ENCODE data around the gene RTKN2.

The RTKN2 gene

GRCh38 chr10:62230344-62231121, 38.1 kb downstream of the RTKN2 start:
- no peak for DNase-seq (ENCODE audit: low read depth in 2 of 2, low spot score in 1 of 2)

DNA sequence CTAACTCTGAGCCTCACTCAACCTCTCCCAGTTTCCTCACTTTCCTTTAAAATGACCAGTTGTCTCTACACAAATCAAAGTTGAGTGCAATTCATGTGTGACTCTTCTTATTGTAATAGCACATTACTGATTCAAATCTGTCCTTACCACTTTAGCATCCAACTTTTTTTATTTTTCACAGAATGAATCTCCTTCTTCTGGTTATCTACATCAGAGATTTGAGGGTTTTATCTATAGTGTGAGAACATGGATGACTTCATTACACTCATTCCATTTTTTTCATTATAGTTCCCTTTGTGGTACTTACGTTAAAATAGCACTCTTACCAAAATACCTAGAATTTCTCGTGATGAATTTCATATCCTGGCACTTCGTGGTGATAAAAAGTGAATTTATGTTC, 43.3 kb downstream of the RTKN2 start:
- no peak for DNase-seq (ENCODE audit: low read depth in 2 of 2, low spot score in 1 of 2)

DNA sequence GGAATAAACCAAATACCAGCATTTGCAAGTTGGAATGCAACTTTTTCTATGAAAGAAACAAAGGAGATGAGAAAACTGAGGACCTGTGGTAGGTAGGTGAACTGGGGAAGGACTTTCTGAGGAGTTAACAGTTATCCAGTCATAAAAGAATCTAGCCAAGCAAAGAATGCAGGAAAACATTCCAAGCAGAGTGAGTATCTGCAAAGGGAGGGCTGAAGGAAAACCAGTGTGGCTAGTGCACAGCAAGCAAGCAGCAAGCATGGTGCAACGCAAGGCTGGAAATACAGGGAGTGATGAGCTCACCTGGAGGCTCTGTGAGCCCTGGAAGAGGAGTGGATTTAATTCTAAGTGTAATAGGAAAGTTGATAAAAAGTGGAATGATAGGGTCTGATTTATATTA, 44.0 kb downstream of the RTKN2 start:
- DNase-seq (ENCODE audit: low read depth in 2 of 2, low spot score in 1 of 2) = no peak

- no peak for DNase-seq (ENCODE audit: low read depth in 2 of 2, low spot score in 1 of 2)
Observed at GRCh38 chr10:62217683-62218082, 51.0 kb downstream of the RTKN2 start.

DNA sequence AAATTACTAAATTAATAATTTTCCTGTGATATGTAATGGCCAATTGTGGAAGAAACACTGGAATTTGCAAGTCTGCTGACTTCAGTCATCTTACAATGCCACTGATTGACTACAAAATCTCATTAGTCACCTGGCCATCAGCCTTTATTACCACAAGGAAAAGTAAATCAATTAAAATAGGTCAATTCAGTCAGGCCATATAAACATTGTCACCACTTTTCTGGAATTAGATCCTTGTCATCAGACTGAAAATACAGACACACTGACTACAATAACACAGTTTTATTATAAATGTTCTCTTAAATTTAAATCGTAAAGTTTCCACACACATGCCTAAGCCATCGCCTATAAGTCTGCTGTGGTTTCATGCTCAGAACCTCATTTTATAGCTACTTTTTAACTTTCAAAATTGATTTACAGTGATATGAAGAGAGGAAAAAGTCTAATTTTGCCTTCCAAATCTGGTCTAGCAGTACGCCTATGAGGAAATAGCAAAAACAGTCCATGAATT, 54.2 kb downstream of the RTKN2 start:
- DNase-seq (ENCODE audit: low read depth in 2 of 2, low spot score in 1 of 2) = no peak

DNA sequence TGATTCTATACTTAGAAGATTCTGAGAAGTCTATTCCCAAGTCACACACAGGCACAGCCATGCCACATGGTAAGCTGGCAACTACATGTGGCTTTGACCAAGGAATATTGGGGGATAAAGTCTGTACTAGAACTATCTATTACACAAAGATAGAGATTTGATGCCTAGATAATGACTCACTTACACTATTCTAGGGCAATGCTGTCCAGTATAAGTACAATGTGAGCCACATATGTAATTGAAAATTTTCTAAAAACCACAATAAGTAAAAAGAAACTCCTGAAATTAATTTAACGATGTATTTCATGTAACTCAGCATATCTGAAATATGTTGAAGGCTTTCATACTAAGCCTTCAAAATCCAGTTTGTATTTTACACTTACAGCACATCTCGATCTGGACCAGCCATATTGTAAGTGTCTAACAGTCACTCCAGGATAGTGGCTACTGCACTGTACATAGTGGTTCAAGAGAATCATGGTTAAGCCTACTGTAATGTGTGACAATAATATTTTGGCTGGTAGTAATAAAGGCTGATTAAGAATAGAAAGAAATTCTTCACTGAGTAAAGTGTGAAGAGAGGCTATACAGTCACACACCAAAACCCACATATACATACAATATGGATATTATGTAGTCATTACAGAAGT, 62.8 kb downstream of the RTKN2 start:
- no peak for DNase-seq (ENCODE audit: low read depth in 2 of 2, low spot score in 1 of 2)

DNA sequence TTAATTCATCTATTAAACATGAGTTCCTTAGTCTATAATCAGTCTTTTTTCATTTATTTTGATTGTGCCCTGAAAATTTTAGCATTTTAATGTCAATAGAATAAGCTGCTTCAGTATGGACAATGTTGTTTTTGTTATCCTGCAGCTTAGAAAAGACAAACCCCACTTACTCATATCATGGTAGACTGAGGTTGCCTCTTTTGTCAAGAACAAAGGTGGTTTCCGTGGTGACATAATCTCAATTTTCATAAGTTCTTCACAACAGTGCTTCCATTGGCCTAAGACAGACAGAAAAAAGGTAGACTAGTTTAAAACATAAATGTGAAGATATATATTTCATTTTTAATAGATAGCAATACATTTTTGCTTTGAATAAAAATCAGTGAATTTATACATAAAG, 69.1 kb downstream of the RTKN2 start:
- DNase-seq (ENCODE audit: low read depth in 2 of 2, low spot score in 1 of 2) = no peak

DNA sequence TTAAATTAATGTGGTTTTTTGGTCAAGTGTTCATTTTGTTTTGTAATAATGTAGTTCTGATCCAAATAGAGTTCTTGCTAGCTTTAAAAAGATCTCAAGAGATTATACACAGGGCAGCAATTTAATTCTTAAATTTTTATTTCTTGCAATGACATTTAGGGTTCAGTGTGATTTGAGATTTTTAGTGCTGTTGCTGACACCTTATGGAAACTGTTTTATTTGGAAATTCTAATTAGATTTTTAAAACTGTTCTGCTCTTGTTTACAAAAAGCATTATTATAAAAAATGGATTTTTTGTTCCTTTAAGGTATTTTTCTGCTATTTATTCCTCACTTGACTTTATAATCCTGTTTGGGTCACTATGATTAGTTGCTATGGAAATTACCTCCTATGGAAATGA, 72.1 kb downstream of the RTKN2 start:
- DNase-seq (ENCODE audit: low read depth in 2 of 2, low spot score in 1 of 2) = no peak

DNA sequence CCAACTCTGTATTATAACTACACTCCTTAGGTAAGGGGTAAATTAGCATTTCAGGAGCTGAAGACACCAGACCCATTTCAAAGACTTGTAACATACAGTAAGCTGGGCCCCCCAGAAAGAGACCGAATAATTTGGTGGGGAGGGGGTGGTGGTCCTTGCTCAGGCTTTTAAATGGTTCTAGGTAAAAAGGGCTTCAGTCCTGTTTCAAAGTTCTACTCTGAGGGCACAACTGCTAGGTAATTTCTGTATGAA, 73.0 kb downstream of the RTKN2 start:
- DNase-seq (ENCODE audit: low read depth in 2 of 2, low spot score in 1 of 2) = no peak

- DNase-seq (ENCODE audit: low read depth in 2 of 2, low spot score in 1 of 2) = no peak
Observed at GRCh38 chr10:62194924-62195674, 73.5 kb downstream of the RTKN2 start.

DNA sequence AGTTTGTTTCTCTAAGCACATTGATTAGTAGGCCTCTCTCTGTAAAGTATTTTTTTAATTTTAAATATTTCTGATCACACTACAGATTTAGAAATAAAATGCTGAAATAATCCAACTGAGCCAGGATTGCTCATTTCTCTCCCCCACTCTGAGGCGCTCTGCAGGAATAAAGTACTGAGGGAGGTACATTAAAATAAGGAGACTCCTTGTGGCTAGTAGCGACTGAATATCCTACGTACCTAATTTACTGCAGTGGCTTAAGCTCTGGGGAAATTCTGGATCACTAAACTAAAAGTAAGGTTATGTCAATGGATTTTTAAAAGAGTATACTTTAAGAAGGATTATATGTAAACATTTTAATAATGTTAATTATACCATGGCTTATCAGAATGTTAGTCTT, 75.2 kb downstream of the RTKN2 start:
- DNase-seq (ENCODE audit: low read depth in 2 of 2, low spot score in 1 of 2) = no peak

DNA sequence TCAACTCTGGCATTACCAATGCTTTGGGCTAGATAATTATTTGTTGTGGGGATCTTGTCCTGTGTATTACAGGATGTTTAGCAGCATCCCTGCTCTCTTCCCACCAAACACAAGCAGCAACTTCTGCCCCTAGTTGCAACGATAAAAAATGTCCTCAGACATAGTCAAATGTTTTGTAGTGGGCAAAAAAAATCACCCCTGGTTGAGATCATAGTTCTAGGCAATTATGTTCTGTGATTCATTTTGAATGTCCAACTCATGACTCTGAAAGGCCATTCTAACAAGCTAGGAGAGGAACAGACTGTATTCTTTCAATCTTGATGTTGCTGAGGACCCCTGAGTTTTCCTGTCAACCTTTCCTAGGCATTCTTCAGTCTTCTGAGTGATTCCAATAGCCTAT, 79.5 kb downstream of the RTKN2 start:
- DNase-seq (ENCODE audit: low read depth in 2 of 2, low spot score in 1 of 2) = no peak

DNA sequence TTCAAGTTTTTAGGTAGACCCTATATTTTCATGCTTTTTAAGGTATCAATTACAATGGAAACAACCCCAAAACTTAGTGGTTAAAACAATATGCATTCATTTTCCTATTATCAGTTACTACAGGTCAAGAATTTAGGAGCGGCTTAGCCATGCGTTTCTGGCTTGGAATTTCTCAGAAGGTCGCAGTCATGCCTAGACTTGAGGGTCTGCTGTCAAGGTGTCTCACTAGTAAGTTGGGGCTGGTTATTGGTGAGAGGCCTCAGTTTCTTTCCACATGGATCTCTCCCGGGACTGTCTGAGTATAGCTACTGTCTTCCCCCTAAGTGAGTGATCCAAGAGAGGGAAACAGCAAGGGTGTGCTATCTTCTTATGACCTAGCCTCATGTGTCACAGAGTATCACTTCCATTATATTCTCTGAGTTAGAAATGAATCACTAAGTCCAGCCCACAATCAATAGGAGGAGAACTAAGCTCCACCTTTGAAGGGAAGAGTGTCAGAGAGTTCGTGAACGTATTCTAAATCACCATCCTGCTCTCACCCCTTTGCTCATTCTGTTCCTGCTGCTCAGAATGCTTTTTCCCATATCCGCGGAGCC, 80.5 kb downstream of the RTKN2 start:
- no peak for DNase-seq (ENCODE audit: low read depth in 2 of 2, low spot score in 1 of 2)

DNA sequence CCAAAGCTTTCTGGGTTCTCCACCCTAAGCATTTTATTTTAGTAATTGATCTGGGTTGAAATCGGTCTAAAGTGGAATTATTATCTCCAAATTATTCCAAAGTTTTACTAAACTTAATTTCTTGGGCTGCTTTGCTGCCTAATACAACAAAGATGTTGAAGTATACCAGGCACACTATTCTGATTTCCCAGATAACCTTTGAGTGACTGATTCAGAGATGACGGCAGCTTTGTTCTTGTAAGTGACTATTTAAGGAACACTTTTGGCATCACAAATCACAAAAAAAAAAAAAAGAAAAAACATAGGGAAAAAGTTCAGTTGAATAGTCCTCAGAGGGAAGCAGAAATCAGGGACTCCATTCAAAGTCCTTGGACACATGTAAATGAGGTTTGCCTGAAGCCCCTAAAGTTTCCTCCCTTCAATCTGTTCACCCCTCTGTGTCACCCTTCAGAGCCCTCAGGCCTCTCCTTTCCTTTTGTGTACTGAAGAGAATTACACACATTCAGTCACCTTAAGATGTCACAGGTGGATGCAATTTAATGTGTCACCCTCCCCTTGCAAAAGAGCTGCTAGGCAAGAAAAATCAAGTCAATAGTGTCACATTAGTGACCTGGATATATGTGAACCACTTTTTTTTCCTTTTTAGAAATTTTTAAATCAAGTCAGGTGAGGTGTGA, 81.5 kb downstream of the RTKN2 start:
- DNase-seq (ENCODE audit: low read depth in 2 of 2, low spot score in 1 of 2) = no peak

- DNase-seq (ENCODE audit: low read depth in 2 of 2, low spot score in 1 of 2) = no peak
Observed at GRCh38 chr10:62185919-62186692, 82.5 kb downstream of the RTKN2 start.

- DNase-seq (ENCODE audit: low read depth in 2 of 2, low spot score in 1 of 2) = no peak
Observed at GRCh38 chr10:62183857-62184795, 84.5 kb downstream of the RTKN2 start.

GRCh38 chr10:62183442-62183841, 85.2 kb downstream of the RTKN2 start:
- DNase-seq (ENCODE audit: low read depth in 2 of 2, low spot score in 1 of 2) = no peak

GRCh38 chr10:62182595-62182994, 86.0 kb downstream of the RTKN2 start:
- DNase-seq (ENCODE audit: low read depth in 2 of 2, low spot score in 1 of 2) = no peak

DNA sequence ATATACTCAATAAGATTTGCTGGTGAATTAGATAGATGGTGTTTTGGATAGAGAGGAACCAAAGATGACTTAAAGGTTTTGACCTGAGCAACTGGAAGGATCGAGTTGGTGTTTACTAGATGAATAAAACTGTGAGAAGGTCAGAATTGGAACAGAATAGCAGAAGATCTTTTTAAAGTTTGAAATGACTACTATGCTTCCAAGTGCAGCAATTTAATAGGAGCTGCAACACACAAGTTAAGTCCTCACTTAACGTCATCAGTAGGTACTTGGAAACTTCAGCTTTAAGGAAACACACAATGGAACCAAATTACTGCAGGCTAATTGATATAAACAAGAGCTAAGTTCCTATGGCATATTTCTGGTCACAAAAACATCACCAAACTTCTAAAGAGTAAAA, 86.5 kb downstream of the RTKN2 start:
- no peak for DNase-seq (ENCODE audit: low read depth in 2 of 2, low spot score in 1 of 2)
